Psoas muscle (tissue), 8 donors: ENCODE results near the gene CHRNA10. TPM values are rescaled to one million over a fixed set of nuclear protein-coding genes. Genes with fewer than 3 reads are reported as not detected.
"Not testable (repeated sequence)": the region's sequence is repeated elsewhere in the genome, so short reads cannot be mapped to it uniquely, and the experiment has no call there.

Source experiments
- ATAC-seq, 4 donors: fragments of 200-7000 bp; cut with Tn5 transposase; one replicate each; pipeline ENCODE4 v1.9.1; 2020; ENCODE audit warnings: moderate library complexity in 3 of 4, mild to moderate bottlenecking in 2 of 4
- DNase-seq, 2 donors: peaks; one replicate each; pipeline ENCODE4 v3.0.0-alpha.2; 2020
- H3K27ac ChIP-seq: fragments of 200-600 bp; one replicate; pipeline ENCODE4 v1.8.0; 2022
- H3K27me3 ChIP-seq, 3 donors: fragments of 200-600 bp in 1 of 3; one replicate each; pipeline versions ENCODE4 v1.6.1 to v1.8.0; 2013 to 2022; ENCODE audit warnings: low read length in 2 of 3, mild to moderate bottlenecking in 2 of 3, moderate library complexity in 1 of 3; ENCODE audit not compliant: insufficient read depth in 3 of 3
- H3K36me3 ChIP-seq, 2 donors: fragments of 200-600 bp in 1 of 2; one replicate each; pipeline versions ENCODE4 v1.6.1 to v1.8.0; 2013 to 2022; ENCODE audit warnings: low read depth in 1 of 2, mild to moderate bottlenecking in 1 of 2, moderate library complexity in 1 of 2; ENCODE audit not compliant: insufficient read depth in 1 of 2
- H3K4me1 ChIP-seq: fragments of 200-600 bp; one replicate; pipeline ENCODE4 v1.8.0; 2022
- H3K4me3 ChIP-seq: fragments of 200-600 bp; one replicate; pipeline ENCODE4 v1.8.0; 2022; ENCODE audit warnings: mild to moderate bottlenecking
- H3K9me3 ChIP-seq: fragments of 200-600 bp; one replicate; pipeline ENCODE4 v1.8.0; 2022
- WGBS, 3 donors: extraction: QIAGEN DNeasy Blood & Tissue Kit; methylation state at CpG; one replicate each; pipeline versions ENCODE4 v1.1.6 to v1.1.7; 2013; 5-methylcytosine and 5-hydroxymethylcytosine counted together
- intact Hi-C, 2 donors: fragments of 100-400 bp; cut with DNase I; formaldehyde crosslinking; loops; one replicate each; pipeline versions ENCODE4 v1.11.0 to v1.14.2; 2022
- polyA plus RNA-seq, 3 donors: library from polyadenylated mRNA; stranded (reverse); fragments of 200-250 nt; gene quantifications; one replicate each; pipeline ENCODE4 v1.2.3, GENCODE V29; 2013
- total RNA-seq, 4 donors: library from RNA; stranded (reverse); fragmentation: NEBNext Ultra II Directional in 2 of 4; extraction: Animal tissue kit (Norgen Biotek cat#: 25700) in 2 of 4; gene quantifications; one replicate each; pipeline versions ENCODE4 v1.2.1 to v1.2.4, GENCODE V29; 2021 to 2023
- TF ChIP-seq, protein P1 (sequence below): fragments of 200-600 bp; IDR thresholded peaks from one replicate; pipeline ENCODE4 v1.8.0; 2022; ENCODE audit warnings: antibody characterized with exemption
- donor health status: healthy with polysubstance abuse.
- donor health status: DM: no; HTN: no; CAD: no; lungs with moderate emphysema.
- donor health status: Bipolar disorder and iron deficiency.
- donor health status: healthy.
- donor health status: DM: yes; HTN: yes; CAD: no.
- donor health status: DM: no; HTN: no; CAD: no.
- donor health status: DM: no; HTN: no; CAD: no.
- donor health status: DM: yes; HTN: yes; CAD: no.

Gene CHRNA10
- total and polyA plus RNA-seq, 7 donors, result 0.13 to 1.4 (median 0.63) TPM

DNA sequence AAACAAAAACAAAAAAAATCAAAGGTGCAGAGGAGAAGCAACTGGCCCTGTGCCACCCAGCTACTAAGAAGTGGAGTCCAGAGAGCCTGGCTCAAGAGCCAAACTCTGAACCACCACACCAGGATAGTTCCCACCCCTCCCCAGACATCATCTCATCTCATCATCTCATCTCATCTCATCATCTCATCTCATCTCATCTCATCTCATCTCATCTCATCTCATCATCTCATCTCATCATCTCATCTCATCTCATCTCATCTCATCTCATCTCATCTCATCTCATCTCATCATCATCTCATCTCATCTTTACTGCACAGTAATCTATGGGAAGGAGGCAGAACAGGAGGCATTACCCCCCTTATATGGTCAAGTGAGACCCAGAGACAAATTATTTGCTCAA, 8.3 kb downstream of the CHRNA10 start:
- Histone ChIP-seq H3K9me3 (no peaks in the 10 kb centered on the region), H3K4me1 (no peaks in the 10 kb centered on the region), H3K4me3 (no peak overlapping the region), H3K27ac (no peak overlapping the region), H3K27me3 (no peaks in the 10 kb centered on the region), H3K36me3 (peaks cover 0 to 47% of the 10 kb centered on the region in 2 donors)
- no peak for ATAC-seq
- DNase-seq, result no peak
- intact Hi-C loops, result no loop called here
- TF ChIP-seq, protein P1, sequence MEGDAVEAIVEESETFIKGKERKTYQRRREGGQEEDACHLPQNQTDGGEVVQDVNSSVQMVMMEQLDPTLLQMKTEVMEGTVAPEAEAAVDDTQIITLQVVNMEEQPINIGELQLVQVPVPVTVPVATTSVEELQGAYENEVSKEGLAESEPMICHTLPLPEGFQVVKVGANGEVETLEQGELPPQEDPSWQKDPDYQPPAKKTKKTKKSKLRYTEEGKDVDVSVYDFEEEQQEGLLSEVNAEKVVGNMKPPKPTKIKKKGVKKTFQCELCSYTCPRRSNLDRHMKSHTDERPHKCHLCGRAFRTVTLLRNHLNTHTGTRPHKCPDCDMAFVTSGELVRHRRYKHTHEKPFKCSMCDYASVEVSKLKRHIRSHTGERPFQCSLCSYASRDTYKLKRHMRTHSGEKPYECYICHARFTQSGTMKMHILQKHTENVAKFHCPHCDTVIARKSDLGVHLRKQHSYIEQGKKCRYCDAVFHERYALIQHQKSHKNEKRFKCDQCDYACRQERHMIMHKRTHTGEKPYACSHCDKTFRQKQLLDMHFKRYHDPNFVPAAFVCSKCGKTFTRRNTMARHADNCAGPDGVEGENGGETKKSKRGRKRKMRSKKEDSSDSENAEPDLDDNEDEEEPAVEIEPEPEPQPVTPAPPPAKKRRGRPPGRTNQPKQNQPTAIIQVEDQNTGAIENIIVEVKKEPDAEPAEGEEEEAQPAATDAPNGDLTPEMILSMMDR, result no peak

DNA sequence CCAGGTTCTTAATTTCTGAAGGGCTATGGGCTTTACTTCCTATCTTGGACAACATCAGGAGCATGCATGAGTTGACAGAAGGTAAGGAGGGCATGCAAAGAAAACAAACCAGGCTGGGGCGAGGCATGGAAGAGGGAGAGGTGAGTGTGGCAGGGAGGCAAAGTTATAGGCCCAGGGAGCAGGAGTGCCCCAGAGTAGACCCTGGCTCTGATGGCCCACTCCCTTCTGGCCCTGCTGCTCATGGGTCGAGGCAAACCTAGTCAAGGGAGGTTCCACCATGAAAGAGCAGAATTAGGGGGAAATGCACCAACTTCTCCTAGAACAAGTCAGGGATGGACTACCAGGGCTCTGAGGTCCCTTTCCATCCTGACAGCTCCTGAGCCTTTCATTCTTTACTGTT, 10.2 kb downstream of the CHRNA10 start:
- WGBS, 3 donors, result 90 to 95% (median 93%) methylated on average over 2 of the region's 2 CpGs
- intact Hi-C loops, result no loop called here
- no peak for ATAC-seq

DNA sequence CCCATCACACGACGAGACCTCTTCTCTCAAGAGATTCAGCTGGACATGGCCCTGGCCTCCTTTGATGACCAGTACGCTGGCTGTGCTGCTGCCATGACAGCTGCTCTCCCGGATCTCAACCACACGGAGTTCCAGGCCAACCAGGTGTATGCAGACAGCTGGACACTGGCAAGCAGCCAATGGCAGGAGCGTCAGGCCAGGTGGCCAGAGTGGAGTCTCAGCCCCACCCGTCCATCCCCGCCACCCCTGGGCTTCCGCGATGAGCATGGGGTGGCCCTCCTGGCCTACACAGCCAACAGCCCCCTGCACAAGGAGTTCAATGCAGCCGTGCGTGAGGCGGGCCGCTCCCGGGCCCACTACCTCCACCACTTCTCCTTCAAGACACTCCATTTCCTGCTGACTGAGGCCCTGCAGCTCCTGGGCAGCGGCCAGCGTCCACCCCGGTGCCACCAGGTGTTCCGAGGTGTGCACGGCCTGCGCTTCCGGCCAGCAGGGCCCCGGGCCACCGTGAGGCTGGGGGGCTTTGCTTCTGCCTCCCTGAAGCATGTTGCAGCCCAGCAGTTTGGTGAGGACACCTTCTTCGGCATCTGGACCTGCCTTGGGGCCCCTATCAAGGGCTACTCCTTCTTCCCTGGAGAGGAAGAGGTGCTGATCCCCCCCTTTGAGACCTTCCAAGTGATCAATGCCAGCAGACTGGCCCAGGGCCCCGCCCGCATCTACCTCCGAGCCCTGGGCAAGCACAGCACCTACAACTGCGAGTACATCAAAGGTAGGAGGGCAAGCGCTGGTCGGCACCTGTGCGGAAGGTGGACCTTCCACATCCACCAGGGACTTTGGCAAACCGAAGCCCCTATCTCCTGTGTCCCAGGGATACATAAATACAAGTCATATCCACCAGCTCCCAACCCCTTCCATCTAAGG, 11.3 kb downstream of the CHRNA10 start:
- TF ChIP-seq, protein P1, result no peak
- intact Hi-C loops, result no loop called here
- Histone ChIP-seq H3K27me3 (no peaks in the 10 kb centered on the region), H3K9me3 (no peaks in the 10 kb centered on the region), H3K4me1 (no peaks in the 10 kb centered on the region), H3K27ac (no peak overlapping the region), H3K4me3 (no peak overlapping the region), H3K36me3 (peaks cover 0 to 19% of the 10 kb centered on the region in 2 donors)
- 82 to 88% (median 83%) methylated on average over 32 to 33 of the region's 33 CpGs for WGBS, 3 donors
- ATAC-seq, result peak; percentile 14 to 29 (median 20)
- DNase-seq, result peak in 1 of 2 donors; percentile 57

More for the DNA sequence above, 10.2 kb downstream of the CHRNA10 start:
- Histone ChIP-seq H3K9me3 (no peaks in the 10 kb centered on the region), H3K4me1 (no peaks in the 10 kb centered on the region), H3K4me3 (no peak overlapping the region), H3K27me3 (no peaks in the 10 kb centered on the region), H3K27ac (no peak overlapping the region), H3K36me3 (peaks cover 0 to 29% of the 10 kb centered on the region in 2 donors)
- DNase-seq, result no peak
- TF ChIP-seq, protein P1, result no peak

DNA sequence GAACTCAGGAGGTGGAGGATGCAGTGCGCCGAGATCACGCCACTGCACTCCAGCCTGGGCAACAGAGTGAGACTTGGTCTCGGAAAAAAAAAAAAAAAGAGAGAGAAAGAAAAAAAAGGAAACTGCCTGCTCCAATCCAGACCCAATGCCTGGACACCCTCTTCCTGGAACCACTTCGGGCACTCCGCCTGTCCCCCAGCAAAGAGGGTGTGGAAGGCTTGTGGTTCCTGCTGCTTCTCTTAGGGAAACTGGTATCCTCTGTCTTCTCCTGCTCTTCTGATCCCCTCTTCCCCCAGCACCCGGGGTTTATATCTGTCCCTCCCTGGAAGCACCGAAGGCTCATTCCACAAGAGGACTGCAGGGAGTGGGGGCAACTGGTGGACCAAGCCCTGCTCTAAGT, 12.9 kb downstream of the CHRNA10 start:
- no peaks in the 10 kb centered on the region for H3K27me3 ChIP-seq
- WGBS, 3 donors, result 92 to 95% (median 94%) methylated on average over 8 of the region's 8 CpGs
- no peak for ATAC-seq
- no peak overlapping the region for H3K4me3 ChIP-seq
- DNase-seq, result no peak
- intact Hi-C loops, result no loop called here
- H3K27ac ChIP-seq, result no peak overlapping the region
- TF ChIP-seq, protein P1, result no peak
- peaks cover 0 to 3% of the 10 kb centered on the region in 2 donors for H3K36me3 ChIP-seq
- H3K4me1 ChIP-seq, result no peaks in the 10 kb centered on the region
- no peaks in the 10 kb centered on the region for H3K9me3 ChIP-seq

DNA sequence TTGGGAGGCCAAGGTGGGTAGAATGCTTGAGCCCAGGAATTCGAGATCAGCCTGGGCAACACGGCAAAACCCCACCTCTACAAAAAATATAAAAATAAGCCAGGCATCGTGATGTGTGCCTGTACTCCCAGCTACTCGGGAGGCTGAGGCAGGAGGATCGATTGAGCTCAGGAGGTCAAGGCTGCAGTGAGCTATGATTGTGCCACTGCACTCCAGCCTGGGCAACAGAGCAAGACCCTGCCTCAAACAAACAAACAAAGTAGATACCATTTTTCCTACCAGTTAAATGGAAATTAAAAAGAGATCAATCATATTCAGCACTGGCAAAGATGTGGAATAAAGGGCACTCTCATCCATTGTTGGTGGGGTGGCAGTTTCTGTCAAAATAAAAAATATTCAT, 13.9 kb downstream of the CHRNA10 start:
- H3K9me3 ChIP-seq, H3K36me3 ChIP-seq, H3K27ac ChIP-seq, DNase-seq, H3K4me1 ChIP-seq, H3K4me3 ChIP-seq, intact Hi-C loops, H3K27me3 ChIP-seq, ATAC-seq: not testable (repeated sequence)
- WGBS, 3 donors, result 81 to 84% (median 83%) methylated on average over 5 of the region's 5 CpGs
